HEK293T (cell line): ENCODE measurements around the gene PSMB9.

Experiments
- CTCF ChIA-PET: fragments of 350-600 bp; formaldehyde crosslinking; extraction: SDS; loops from one replicate; lab custom pipeline; 2021; ENCODE audit warnings: antibody characterized with exemption, inconsistent platforms; lab: Yijun Ruan, JAX
- POLR2A ChIA-PET: fragments of 350-600 bp; formaldehyde crosslinking; extraction: SDS; loops from one replicate; lab custom pipeline; 2020; ENCODE audit warnings: antibody characterized with exemption, inconsistent platforms; lab: Yijun Ruan, JAX
- DNase-seq: peaks from one replicate; pipeline ENCODE4 v3.0.0; 2012; ENCODE audit warnings: mixed read lengths; ENCODE audit errors: extremely low spot score
- ARNT ChIP-seq: fragments of 450-650 bp; IDR thresholded peaks from 2 replicates; pipeline ENCODE4 v1.6.1; 2017; ENCODE audit warnings: mild to moderate bottlenecking
- BHLHE40 ChIP-seq: fragments of 450-650 bp; IDR thresholded peaks from 2 replicates; pipeline ENCODE4 v1.6.1; 2016; ENCODE audit warnings: mild to moderate bottlenecking, moderate library complexity, borderline replicate concordance
- CTBP1 ChIP-seq: fragments of 450-650 bp; IDR thresholded peaks from 2 replicates; pipeline ENCODE4 v1.6.1; 2016; ENCODE audit warnings: borderline replicate concordance
- ELF4 ChIP-seq: fragments of 450-650 bp; IDR thresholded peaks from 2 replicates; pipeline ENCODE4 v1.6.1; 2017; ENCODE audit warnings: antibody characterized with exemption
- FOXA1 ChIP-seq: fragments of 450-650 bp; IDR thresholded peaks from 2 replicates; pipeline ENCODE4 v1.6.1; 2016; ENCODE audit warnings: mild to moderate bottlenecking
- FOXK2 ChIP-seq: fragments of 450-650 bp; IDR thresholded peaks from 2 replicates; pipeline ENCODE4 v1.6.1; 2016; ENCODE audit warnings: mild to moderate bottlenecking
- FOXM1 ChIP-seq: fragments of 450-650 bp; IDR thresholded peaks from 2 replicates; pipeline ENCODE4 v1.6.1; 2017; ENCODE audit warnings: mild to moderate bottlenecking, borderline replicate concordance
- HDGF ChIP-seq: fragments of 450-650 bp; IDR thresholded peaks from 2 replicates; pipeline ENCODE4 v1.6.1; 2017; ENCODE audit warnings: antibody characterized with exemption, borderline replicate concordance
- L3MBTL2 ChIP-seq: fragments of 450-650 bp; conservative IDR thresholded peaks from 2 replicates; pipeline ENCODE4 v1.6.1; 2016; ENCODE audit warnings: mild to moderate bottlenecking
- LEF1 ChIP-seq: fragments of 450-650 bp; IDR thresholded peaks from 2 replicates; pipeline ENCODE4 v1.6.1; 2017; ENCODE audit warnings: mild to moderate bottlenecking, borderline replicate concordance
- NFRKB ChIP-seq: fragments of 450-650 bp; IDR thresholded peaks from 2 replicates; pipeline ENCODE4 v1.6.1; 2016; ENCODE audit warnings: mild to moderate bottlenecking, moderate library complexity
- PKNOX1 ChIP-seq: fragments of 450-650 bp; IDR thresholded peaks from 2 replicates; pipeline ENCODE4 v1.6.1; 2016
- SP1 ChIP-seq: fragments of 450-650 bp; IDR thresholded peaks from 2 replicates; pipeline ENCODE4 v1.6.1; 2017
- SUZ12 ChIP-seq: fragments of 450-650 bp; IDR thresholded peaks from 2 replicates; pipeline ENCODE4 v1.6.1; 2016; ENCODE audit warnings: mild to moderate bottlenecking
- TARDBP ChIP-seq: fragments of 450-650 bp; IDR thresholded peaks from 2 replicates; pipeline ENCODE4 v1.6.1; 2016
- ZNF384 ChIP-seq: fragments of 450-650 bp; IDR thresholded peaks from 2 replicates; pipeline ENCODE4 v1.6.1; 2016

PSMB9 gene

GRCh38 chr6:32903952-32904351 lies 50.0 kb downstream of the PSMB9 start:
- POLR2A ChIA-PET, result interaction anchor here (0.8 to 4.3 kb wide), 5 partner anchors 9 to 68 kb away, joined by 3 to 48 read pairs (median 4); partner anchors contain the start of gene BRD2
- CTCF ChIA-PET, result interaction anchor here (0.8 to 2.4 kb wide), 4 partner anchors 30 to 81 kb away, joined by 3 to 10 read pairs (median 6); partner anchors contain the start of gene HLA-DMA
- TF ChIP-seq CTBP1 (no peak), L3MBTL2 (no peak), TARDBP (no peak), SUZ12 (no peak), SP1 (no peak), BHLHE40 (no peak), LEF1 (no peak), FOXA1 (no peak), FOXM1 (no peak), ZNF384 (no peak), PKNOX1 (no peak), HDGF (no peak), FOXK2 (no peak), ELF4 (no peak)
- no peak for DNase-seq

- CTCF ChIA-PET, result interaction anchor here (0.6 to 2.4 kb wide), 6 partner anchors 28 to 80 kb away, joined by 3 to 10 read pairs (median 4); partner anchors contain the start of gene HLA-DMA
- DNase-seq, result no peak
- POLR2A ChIA-PET, result interaction anchor here (0.6 to 4.3 kb wide), 4 partner anchors 9 to 67 kb away, joined by 3 to 48 read pairs (median 14); partner anchors contain the start of genes PSMB9 and TAP1
- TF ChIP-seq BHLHE40 (no peak), ZNF384 (no peak), FOXM1 (no peak), CTBP1 (no peak), SP1 (no peak), FOXK2 (no peak), ELF4 (no peak), TARDBP (no peak), FOXA1 (no peak), NFRKB (no peak), L3MBTL2 (no peak), PKNOX1 (no peak), HDGF (no peak), ARNT (no peak), SUZ12 (no peak), LEF1 (no peak)
Measured at GRCh38 chr6:32905078-32905477, 51.1 kb downstream of the PSMB9 start.

- ChIA-PET POLR2A (interaction anchor here (4.0 to 4.3 kb wide), 2 partner anchors 12 to 65 kb away, joined by 24 to 48 read pairs; no protein-coding TSS in a partner anchor), CTCF (no interaction called here)
- DNase-seq, result no peak
- TF ChIP-seq L3MBTL2 (no peak), HDGF (no peak), ELF4 (no peak), FOXM1 (no peak), FOXA1 (no peak), SUZ12 (no peak), FOXK2 (no peak), ARNT (no peak)
Measured at GRCh38 chr6:32906539-32906938, 52.5 kb downstream of the PSMB9 start.

- ChIA-PET POLR2A (no interaction called here), CTCF (no interaction called here)
- TF ChIP-seq TARDBP (no peak), NFRKB (no peak)
- no peak for DNase-seq
Measured at GRCh38 chr6:32908897-32909296, 54.9 kb downstream of the PSMB9 start.
